ENCODE results near the gene AGMO. TPM values are rescaled to one million over a fixed set of nuclear protein-coding genes. Genes with fewer than 3 reads are reported as not detected.

AGMO gene
- total RNA-seq, 1 experiment from 2014 or later, result 0.77 TPM

DNA sequence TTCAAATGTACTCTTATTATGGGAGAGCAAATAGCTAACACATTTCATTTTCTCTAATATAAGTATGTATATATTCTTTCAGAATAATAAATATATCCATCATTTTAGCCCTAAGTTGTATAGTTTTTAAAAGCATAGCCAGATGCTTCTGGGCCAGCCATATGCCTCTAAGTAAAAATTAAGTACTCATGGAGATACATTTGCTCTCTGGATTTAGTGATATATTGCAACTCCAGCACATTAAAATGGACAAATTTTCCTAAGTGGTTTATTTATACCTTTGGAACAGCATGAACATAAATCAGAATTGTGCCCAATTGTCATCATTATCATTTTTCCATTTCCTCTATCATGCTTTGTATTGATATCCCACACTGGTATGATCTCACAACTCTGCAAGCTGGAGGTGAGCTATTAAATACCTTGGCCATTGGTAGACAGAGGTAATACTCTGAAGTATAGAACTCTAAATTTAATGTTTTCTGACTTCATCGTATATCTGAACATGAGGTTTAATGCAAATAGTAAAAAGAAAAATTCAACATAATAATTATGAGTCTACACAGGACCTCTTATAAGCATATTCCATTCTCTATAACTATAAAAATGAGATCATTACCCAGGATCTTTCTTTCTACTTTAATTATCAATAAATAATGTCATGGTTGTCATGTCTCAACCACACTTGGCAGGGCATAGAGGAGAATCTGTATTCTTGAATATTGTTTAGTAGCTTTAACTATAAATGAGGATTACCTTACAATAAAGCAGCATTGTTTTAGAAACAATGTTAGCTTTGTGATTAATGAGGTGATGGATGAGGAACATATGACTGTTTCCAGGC lies 90.8 kb downstream of the AGMO start:
- TF ChIP-seq ZNF219 (CRISPR knock-in tag; IDR thresholded peaks at IDR 0.05; ENCODE audit: borderline replicate concordance) (no peak), SOX15 (CRISPR knock-in tag; IDR thresholded peaks at IDR 0.05) (no peak), ELF4 (CRISPR knock-in tag; IDR thresholded peaks at IDR 0.05; ENCODE audit: low read depth) (no peak), NFE2L1 (CRISPR knock-in tag; IDR thresholded peaks at IDR 0.05) (no peak), CREM (CRISPR knock-in tag; IDR thresholded peaks at IDR 0.05) (no peak), ZNF416 (CRISPR knock-in tag; IDR thresholded peaks at IDR 0.05) (no peak)
- TF ChIP-seq, protein P1, sequence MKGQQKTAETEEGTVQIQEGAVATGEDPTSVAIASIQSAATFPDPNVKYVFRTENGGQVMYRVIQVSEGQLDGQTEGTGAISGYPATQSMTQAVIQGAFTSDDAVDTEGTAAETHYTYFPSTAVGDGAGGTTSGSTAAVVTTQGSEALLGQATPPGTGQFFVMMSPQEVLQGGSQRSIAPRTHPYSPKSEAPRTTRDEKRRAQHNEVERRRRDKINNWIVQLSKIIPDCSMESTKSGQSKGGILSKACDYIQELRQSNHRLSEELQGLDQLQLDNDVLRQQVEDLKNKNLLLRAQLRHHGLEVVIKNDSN (CRISPR knock-in tag; IDR thresholded peaks at IDR 0.05), result no peak
- TF ChIP-seq, protein P2, sequence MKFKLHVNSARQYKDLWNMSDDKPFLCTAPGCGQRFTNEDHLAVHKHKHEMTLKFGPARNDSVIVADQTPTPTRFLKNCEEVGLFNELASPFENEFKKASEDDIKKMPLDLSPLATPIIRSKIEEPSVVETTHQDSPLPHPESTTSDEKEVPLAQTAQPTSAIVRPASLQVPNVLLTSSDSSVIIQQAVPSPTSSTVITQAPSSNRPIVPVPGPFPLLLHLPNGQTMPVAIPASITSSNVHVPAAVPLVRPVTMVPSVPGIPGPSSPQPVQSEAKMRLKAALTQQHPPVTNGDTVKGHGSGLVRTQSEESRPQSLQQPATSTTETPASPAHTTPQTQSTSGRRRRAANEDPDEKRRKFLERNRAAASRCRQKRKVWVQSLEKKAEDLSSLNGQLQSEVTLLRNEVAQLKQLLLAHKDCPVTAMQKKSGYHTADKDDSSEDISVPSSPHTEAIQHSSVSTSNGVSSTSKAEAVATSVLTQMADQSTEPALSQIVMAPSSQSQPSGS (CRISPR knock-in tag; IDR thresholded peaks at IDR 0.05; ENCODE audit: borderline replicate concordance, low read depth), result no peak
- TF ChIP-seq, protein P3, sequence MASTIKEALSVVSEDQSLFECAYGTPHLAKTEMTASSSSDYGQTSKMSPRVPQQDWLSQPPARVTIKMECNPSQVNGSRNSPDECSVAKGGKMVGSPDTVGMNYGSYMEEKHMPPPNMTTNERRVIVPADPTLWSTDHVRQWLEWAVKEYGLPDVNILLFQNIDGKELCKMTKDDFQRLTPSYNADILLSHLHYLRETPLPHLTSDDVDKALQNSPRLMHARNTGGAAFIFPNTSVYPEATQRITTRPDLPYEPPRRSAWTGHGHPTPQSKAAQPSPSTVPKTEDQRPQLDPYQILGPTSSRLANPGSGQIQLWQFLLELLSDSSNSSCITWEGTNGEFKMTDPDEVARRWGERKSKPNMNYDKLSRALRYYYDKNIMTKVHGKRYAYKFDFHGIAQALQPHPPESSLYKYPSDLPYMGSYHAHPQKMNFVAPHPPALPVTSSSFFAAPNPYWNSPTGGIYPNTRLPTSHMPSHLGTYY (CRISPR knock-in tag; IDR thresholded peaks at IDR 0.05), result no peak
- TF ChIP-seq, protein P4, sequence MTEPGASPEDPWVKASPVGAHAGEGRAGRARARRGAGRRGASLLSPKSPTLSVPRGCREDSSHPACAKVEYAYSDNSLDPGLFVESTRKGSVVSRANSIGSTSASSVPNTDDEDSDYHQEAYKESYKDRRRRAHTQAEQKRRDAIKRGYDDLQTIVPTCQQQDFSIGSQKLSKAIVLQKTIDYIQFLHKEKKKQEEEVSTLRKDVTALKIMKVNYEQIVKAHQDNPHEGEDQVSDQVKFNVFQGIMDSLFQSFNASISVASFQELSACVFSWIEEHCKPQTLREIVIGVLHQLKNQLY (CRISPR knock-in tag; IDR thresholded peaks at IDR 0.05), result no peak
- ChIA-PET CTCF (no interaction called here), POLR2A (no interaction called here)
- H3K4me3 Mint-ChIP-seq, result no peak overlapping the region
- H3K9me3 Mint-ChIP-seq, result no peaks in the 10 kb centered on the region
- DNase-seq (ENCODE audit: low spot score) (no peak), ATAC-seq (no peak)
- H3K4me1 Mint-ChIP-seq, result no peaks in the 10 kb centered on the region
- no peak overlapping the region for H3K27ac Mint-ChIP-seq
- no peaks in the 10 kb centered on the region for H3K36me3 Mint-ChIP-seq
- no peaks in the 10 kb centered on the region; the same call in 1 of the 2 replicates for H3K27me3 Mint-ChIP-seq (ENCODE audit: low read depth)

DNA sequence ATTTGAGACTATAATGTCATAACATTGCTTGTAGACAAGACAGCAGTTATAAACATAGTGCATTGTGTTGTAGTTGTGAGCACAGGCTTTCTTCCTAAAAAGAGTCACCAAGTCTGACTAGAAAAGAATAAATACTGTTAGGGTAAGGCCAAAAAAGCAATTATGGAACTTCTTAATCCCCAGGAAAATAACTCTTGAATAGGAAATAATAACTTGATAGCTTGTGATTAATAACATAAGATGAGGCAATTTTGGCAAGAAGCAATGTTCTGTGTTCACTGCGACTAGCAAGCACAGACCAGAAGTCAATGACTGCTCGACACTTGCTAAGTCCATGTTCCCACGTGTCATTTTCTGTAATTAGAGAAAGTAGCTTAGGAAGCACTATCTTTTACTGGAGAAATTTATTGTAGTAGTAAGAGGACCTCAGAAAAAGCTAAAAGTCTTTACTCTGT lies 97.1 kb downstream of the AGMO start:
- TF ChIP-seq ELF4 (CRISPR knock-in tag; IDR thresholded peaks at IDR 0.05; ENCODE audit: low read depth), result no peak
- TF ChIP-seq, protein P5, sequence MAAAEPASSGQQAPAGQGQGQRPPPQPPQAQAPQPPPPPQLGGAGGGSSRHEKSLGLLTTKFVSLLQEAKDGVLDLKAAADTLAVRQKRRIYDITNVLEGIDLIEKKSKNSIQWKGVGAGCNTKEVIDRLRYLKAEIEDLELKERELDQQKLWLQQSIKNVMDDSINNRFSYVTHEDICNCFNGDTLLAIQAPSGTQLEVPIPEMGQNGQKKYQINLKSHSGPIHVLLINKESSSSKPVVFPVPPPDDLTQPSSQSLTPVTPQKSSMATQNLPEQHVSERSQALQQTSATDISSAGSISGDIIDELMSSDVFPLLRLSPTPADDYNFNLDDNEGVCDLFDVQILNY (CRISPR knock-in tag; IDR thresholded peaks at IDR 0.05), result no peak
- TF ChIP-seq, protein P1 (CRISPR knock-in tag; IDR thresholded peaks at IDR 0.05), result no peak
- TF ChIP-seq JUN (CRISPR knock-in tag; IDR thresholded peaks at IDR 0.05), result no peak
- TF ChIP-seq GRHL2 (CRISPR knock-in tag; IDR thresholded peaks at IDR 0.05; ENCODE audit: insufficient replicate concordance, severe bottlenecking), result no peak
- no peak for TF ChIP-seq ZNF423 (CRISPR knock-in tag; IDR thresholded peaks at IDR 0.05)
- no peak for TF ChIP-seq SOX15 (CRISPR knock-in tag; IDR thresholded peaks at IDR 0.05)
- no peak for TF ChIP-seq CBFB (CRISPR knock-in tag; IDR thresholded peaks at IDR 0.05; ENCODE audit: low read depth)
- TF ChIP-seq ZNF232 (CRISPR knock-in tag; IDR thresholded peaks at IDR 0.05), result no peak
- TF ChIP-seq NFATC4 (CRISPR knock-in tag; IDR thresholded peaks at IDR 0.05), result no peak
- no peak for TF ChIP-seq ZNF317 (CRISPR knock-in tag; IDR thresholded peaks at IDR 0.05; ENCODE audit: borderline replicate concordance, low read depth)
- TF ChIP-seq, protein P6, sequence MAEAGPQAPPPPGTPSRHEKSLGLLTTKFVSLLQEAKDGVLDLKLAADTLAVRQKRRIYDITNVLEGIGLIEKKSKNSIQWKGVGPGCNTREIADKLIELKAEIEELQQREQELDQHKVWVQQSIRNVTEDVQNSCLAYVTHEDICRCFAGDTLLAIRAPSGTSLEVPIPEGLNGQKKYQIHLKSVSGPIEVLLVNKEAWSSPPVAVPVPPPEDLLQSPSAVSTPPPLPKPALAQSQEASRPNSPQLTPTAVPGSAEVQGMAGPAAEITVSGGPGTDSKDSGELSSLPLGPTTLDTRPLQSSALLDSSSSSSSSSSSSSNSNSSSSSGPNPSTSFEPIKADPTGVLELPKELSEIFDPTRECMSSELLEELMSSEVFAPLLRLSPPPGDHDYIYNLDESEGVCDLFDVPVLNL (CRISPR knock-in tag; IDR thresholded peaks at IDR 0.05; ENCODE audit: borderline replicate concordance, low read depth), result no peak
- no peak for TF ChIP-seq NR1H2 (CRISPR knock-in tag; IDR thresholded peaks at IDR 0.05)
- TF ChIP-seq TEAD1 (CRISPR knock-in tag; IDR thresholded peaks at IDR 0.05), result no peak
- TF ChIP-seq ETV6 (CRISPR knock-in tag; IDR thresholded peaks at IDR 0.05), result no peak
- no peak for TF ChIP-seq ZNF416 (CRISPR knock-in tag; IDR thresholded peaks at IDR 0.05)
- no peak for TF ChIP-seq NFYB (CRISPR knock-in tag; conservative IDR thresholded peaks at IDR 0.05; ENCODE audit: low read depth)
- no peak for TF ChIP-seq JAZF1 (CRISPR knock-in tag; IDR thresholded peaks at IDR 0.05)
- no peak for TF ChIP-seq GTF2I (CRISPR knock-in tag; conservative IDR thresholded peaks at IDR 0.05)
- H3K36me3 Mint-ChIP-seq, result no peaks in the 10 kb centered on the region
- CTCF ChIA-PET, result no interaction called here

More for the DNA sequence above, 97.1 kb downstream of the AGMO start:
- no peak for ATAC-seq
- Mint-ChIP-seq H3K27ac (no peak overlapping the region), H3K4me3 (no peak overlapping the region), H3K9me3 (no peaks in the 10 kb centered on the region), H3K27me3 (ENCODE audit: low read depth) (no peaks in the 10 kb centered on the region; the same call in 1 of the 2 replicates), H3K4me1 (peaks cover 5% of the 10 kb centered on the region)
- POLR2A ChIA-PET, result no interaction called here
- no peak for DNase-seq (ENCODE audit: low spot score)
